HEK293 (cell line): Measurements from ENCODE around the gene PGK2.

Experiments
- CTCF ChIA-PET: fragments of 350-600 bp; formaldehyde crosslinking; extraction: SDS; loops from one replicate; lab custom pipeline; 2021; ENCODE audit warnings: antibody characterized with exemption; lab: Yijun Ruan, JAX
- POLR2A ChIA-PET: fragments of 300-600 bp; formaldehyde crosslinking; extraction: SDS; loops from one replicate; lab custom pipeline; 2020; ENCODE audit warnings: antibody characterized with exemption, inconsistent platforms; lab: Yijun Ruan, JAX
- H3K27ac ChIP-seq: fragments of 200-500 bp; sonication (Bioruptor generic); 2 replicates; pipeline ENCODE4 v1.5.1; 2014; ENCODE audit warnings: low read depth, low read length, control low read depth, inconsistent platforms; ENCODE audit errors: extremely low read depth
- H3K36me3 ChIP-seq, 2 experiments: fragments of 200-500 bp in 1 of 2; sonication (Bioruptor generic) in 1 of 2; 1 replicate in 1 of 2; 2 replicates in 1 of 2; pipeline ENCODE4 v1.5.1; 2014 to 2017; ENCODE audit warnings: inconsistent platforms in 2 of 2, low read length in 2 of 2; ENCODE audit not compliant: control insufficient read depth in 2 of 2, insufficient read depth in 1 of 2
- H3K4me1 ChIP-seq: fragments of 200-500 bp; sonication (Bioruptor generic); 2 replicates; pipeline ENCODE4 v1.5.1; 2014; ENCODE audit warnings: mild to moderate bottlenecking, low read length, inconsistent platforms; ENCODE audit not compliant: control insufficient read depth, insufficient read depth
- H3K4me3 ChIP-seq: 2 replicates; pipeline ENCODE4 v1.5.1; 2011; ENCODE audit warnings: low read depth, mild to moderate bottlenecking, control low read depth, low read length, moderate library complexity
- H3K9me3 ChIP-seq: fragments of 200-500 bp; sonication (Bioruptor generic); 2 replicates; pipeline ENCODE4 v1.5.1; 2014; ENCODE audit warnings: low read depth, low read length, inconsistent platforms; ENCODE audit not compliant: control insufficient read depth, insufficient read depth
- CTCF ChIP-seq: fragments of 450-650 bp; formaldehyde crosslinking; IDR thresholded peaks from 2 replicates; pipeline ENCODE4 v1.5.1; 2016; ENCODE audit warnings: missing biosample characterization, missing genetic modification characterization
- IKZF3 ChIP-seq: fragments of 450-650 bp; IDR thresholded peaks from 2 replicates; pipeline ENCODE4 v1.5.0; 2018; ENCODE audit warnings: missing biosample characterization, mild to moderate bottlenecking, missing genetic modification characterization, moderate library complexity
- OVOL3 ChIP-seq: fragments of 450-650 bp; formaldehyde crosslinking; IDR thresholded peaks from 2 replicates; pipeline ENCODE4 v1.5.1; 2016; ENCODE audit warnings: missing biosample characterization, missing genetic modification characterization
- REST ChIP-seq: fragments of 450-650 bp; formaldehyde crosslinking; IDR thresholded peaks from 2 replicates; pipeline ENCODE4 v1.5.1; 2016; ENCODE audit warnings: missing biosample characterization, missing genetic modification characterization
- WT1 ChIP-seq: fragments of 450-650 bp; formaldehyde crosslinking; IDR thresholded peaks from 2 replicates; pipeline ENCODE4 v1.5.1; 2016; ENCODE audit warnings: missing biosample characterization, missing genetic modification characterization
- ZBTB17 ChIP-seq: fragments of 450-650 bp; formaldehyde crosslinking; IDR thresholded peaks from 2 replicates; pipeline ENCODE4 v1.5.1; 2016; ENCODE audit warnings: missing biosample characterization, missing genetic modification characterization
- ZBTB7A ChIP-seq: fragments of 450-650 bp; formaldehyde crosslinking; IDR thresholded peaks from 2 replicates; pipeline ENCODE4 v1.5.1; 2016; ENCODE audit warnings: low read depth, missing biosample characterization, missing genetic modification characterization
- ZNF112 ChIP-seq: fragments of 450-650 bp; formaldehyde crosslinking; IDR thresholded peaks from 2 replicates; pipeline ENCODE4 v1.5.0; 2017; ENCODE audit warnings: missing biosample characterization, missing genetic modification characterization
- ZNF19 ChIP-seq: fragments of 450-650 bp; formaldehyde crosslinking; IDR thresholded peaks from 2 replicates; pipeline ENCODE4; 2016; ENCODE audit warnings: missing biosample characterization, missing genetic modification characterization, low read depth
- ZNF211 ChIP-seq: fragments of 450-650 bp; formaldehyde crosslinking; IDR thresholded peaks from 2 replicates; pipeline ENCODE4 v1.5.1; 2016; ENCODE audit warnings: low read depth, missing biosample characterization, missing genetic modification characterization
- ZNF223 ChIP-seq: fragments of 450-650 bp; formaldehyde crosslinking; IDR thresholded peaks from 2 replicates; pipeline ENCODE4 v1.5.1; 2016; ENCODE audit warnings: missing biosample characterization, missing genetic modification characterization
- ZNF24 ChIP-seq: fragments of 450-650 bp; formaldehyde crosslinking; IDR thresholded peaks from 2 replicates; pipeline ENCODE4 v1.5.1; 2016; ENCODE audit warnings: missing biosample characterization, missing genetic modification characterization
- ZNF335 ChIP-seq: fragments of 450-650 bp; formaldehyde crosslinking; conservative IDR thresholded peaks from 2 replicates; pipeline ENCODE4 v1.5.1; 2016; ENCODE audit warnings: missing biosample characterization, missing genetic modification characterization
- ZNF391 ChIP-seq: fragments of 450-650 bp; formaldehyde crosslinking; IDR thresholded peaks from 2 replicates; pipeline ENCODE4 v1.5.1; 2016; ENCODE audit warnings: low read depth, missing biosample characterization, missing genetic modification characterization, borderline replicate concordance
- ZNF629 ChIP-seq: fragments of 450-650 bp; formaldehyde crosslinking; IDR thresholded peaks from 2 replicates; pipeline ENCODE4 v1.5.1; 2017; ENCODE audit warnings: missing biosample characterization, missing genetic modification characterization
- ZNF677 ChIP-seq: fragments of 450-650 bp; IDR thresholded peaks from 2 replicates; pipeline ENCODE4 v1.5.0; 2018; ENCODE audit warnings: missing biosample characterization, mild to moderate bottlenecking, missing genetic modification characterization, moderate library complexity
- ZNF777 ChIP-seq: fragments of 450-650 bp; formaldehyde crosslinking; IDR thresholded peaks from 2 replicates; pipeline ENCODE4 v1.5.1; 2017; ENCODE audit warnings: missing biosample characterization, missing genetic modification characterization, borderline replicate concordance
- ZNF792 ChIP-seq: fragments of 450-650 bp; formaldehyde crosslinking; IDR thresholded peaks from 2 replicates; pipeline ENCODE4 v1.5.1; 2016; ENCODE audit warnings: missing biosample characterization, missing genetic modification characterization
- TF ChIP-seq, protein P1 (sequence below): fragments of 450-650 bp; formaldehyde crosslinking; IDR thresholded peaks from 2 replicates; pipeline ENCODE4 v1.5.1; 2016; ENCODE audit warnings: missing biosample characterization, missing genetic modification characterization
- TF ChIP-seq, protein P2 (sequence below): IDR thresholded peaks from 2 replicates; pipeline ENCODE4 v1.6.1; 2011; ENCODE audit warnings: mild to moderate bottlenecking, low read depth, low read length, borderline replicate concordance

Gene PGK2

GRCh38 chr6:49835140-49835539 is 48.1 kb upstream of the PGK2 start:
- CTCF ChIA-PET: no interaction called here

GRCh38 chr6:49833386-49833785 is 46.3 kb upstream of the PGK2 start:
- Histone ChIP-seq H3K27ac (no peak overlapping the region), H3K4me3 (no peak overlapping the region), H3K4me1 (no peaks in the 10 kb centered on the region), H3K36me3 (no peaks in the 10 kb centered on the region), H3K9me3 (no peaks in the 10 kb centered on the region)
- CTCF ChIA-PET: interaction anchor here (0.6 to 0.7 kb wide), 2 partner anchors 122 to 128 kb away, joined by 3 to 5 read pairs; no protein-coding TSS in a partner anchor
- POLR2A ChIA-PET: no interaction called here
- TF ChIP-seq ZNF223 (tag by site-specific recombination) (no peak), ZNF112 (tag by site-specific recombination) (no peak), ZNF792 (no peak), ZNF777 (tag by site-specific recombination) (no peak), OVOL3 (tag by site-specific recombination) (no peak), ZBTB17 (tag by site-specific recombination) (no peak), ZNF629 (tag by site-specific recombination) (no peak)

More at GRCh38 chr6:49835140-49835539, 48.1 kb upstream of the PGK2 start:
- TF ChIP-seq REST (tag by site-specific recombination) (no peak), ZNF677 (tag by site-specific recombination) (no peak), ZNF391 (tag by site-specific recombination) (no peak), ZNF335 (tag by site-specific recombination) (no peak), WT1 (tag by site-specific recombination) (no peak), ZNF19 (no peak)
- TF ChIP-seq, protein P1, sequence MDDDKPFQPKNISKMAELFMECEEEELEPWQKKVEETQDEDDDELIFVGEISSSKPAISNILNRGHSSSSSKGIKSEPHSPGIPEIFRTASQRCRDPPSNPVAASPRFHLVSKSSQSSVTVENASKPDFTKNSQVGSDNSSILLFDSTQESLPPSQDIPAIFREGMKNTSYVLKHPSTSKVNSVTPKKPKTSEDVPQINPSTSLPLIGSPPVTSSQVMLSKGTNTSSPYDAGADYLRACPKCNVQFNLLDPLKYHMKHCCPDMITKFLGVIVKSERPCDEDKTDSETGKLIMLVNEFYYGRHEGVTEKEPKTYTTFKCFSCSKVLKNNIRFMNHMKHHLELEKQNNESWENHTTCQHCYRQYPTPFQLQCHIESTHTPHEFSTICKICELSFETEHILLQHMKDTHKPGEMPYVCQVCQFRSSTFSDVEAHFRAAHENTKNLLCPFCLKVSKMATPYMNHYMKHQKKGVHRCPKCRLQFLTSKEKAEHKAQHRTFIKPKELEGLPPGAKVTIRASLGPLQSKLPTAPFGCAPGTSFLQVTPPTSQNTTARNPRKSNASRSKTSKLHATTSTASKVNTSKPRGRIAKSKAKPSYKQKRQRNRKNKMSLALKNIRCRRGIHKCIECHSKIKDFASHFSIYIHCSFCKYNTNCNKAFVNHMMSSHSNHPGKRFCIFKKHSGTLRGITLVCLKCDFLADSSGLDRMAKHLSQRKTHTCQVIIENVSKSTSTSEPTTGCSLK (tag by site-specific recombination): no peak
- Histone ChIP-seq H3K27ac (no peak overlapping the region), H3K4me3 (no peak overlapping the region), H3K9me3 (no peaks in the 10 kb centered on the region), H3K4me1 (no peaks in the 10 kb centered on the region), H3K36me3 (no peaks in the 10 kb centered on the region)
- POLR2A ChIA-PET: no interaction called here

- Histone ChIP-seq H3K9me3 (no peaks in the 10 kb centered on the region), H3K4me3 (no peak overlapping the region)
- POLR2A ChIA-PET: no interaction called here
- TF ChIP-seq ZBTB7A (tag by site-specific recombination) (no peak), ZNF211 (no peak), ZNF629 (tag by site-specific recombination) (no peak), IKZF3 (tag by site-specific recombination) (no peak), CTCF (tag by site-specific recombination) (no peak), ZNF24 (tag by site-specific recombination) (no peak)
- TF ChIP-seq, protein P2, sequence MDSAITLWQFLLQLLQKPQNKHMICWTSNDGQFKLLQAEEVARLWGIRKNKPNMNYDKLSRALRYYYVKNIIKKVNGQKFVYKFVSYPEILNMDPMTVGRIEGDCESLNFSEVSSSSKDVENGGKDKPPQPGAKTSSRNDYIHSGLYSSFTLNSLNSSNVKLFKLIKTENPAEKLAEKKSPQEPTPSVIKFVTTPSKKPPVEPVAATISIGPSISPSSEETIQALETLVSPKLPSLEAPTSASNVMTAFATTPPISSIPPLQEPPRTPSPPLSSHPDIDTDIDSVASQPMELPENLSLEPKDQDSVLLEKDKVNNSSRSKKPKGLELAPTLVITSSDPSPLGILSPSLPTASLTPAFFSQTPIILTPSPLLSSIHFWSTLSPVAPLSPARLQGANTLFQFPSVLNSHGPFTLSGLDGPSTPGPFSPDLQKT: no peak
- TF ChIP-seq, all 188 proteins: peak for 0
- Histone ChIP-seq H3K27ac (no peak overlapping the region), H3K36me3 (no peaks in the 10 kb centered on the region), H3K4me1 (no peaks in the 10 kb centered on the region)
- CTCF ChIA-PET: no interaction called here
Measured at GRCh38 chr6:49826743-49827406, 39.8 kb upstream of the PGK2 start.
